Coronary artery (tissue), 2 donors: ENCODE results near the gene ZNF358.

ENCODE experiments used
- DNase-seq: peaks from one replicate; pipeline ENCODE4 v3.0.0-alpha.2; 2017; ENCODE audit warnings: low spot score
- H3K27ac ChIP-seq, 2 donors: fragments of 200-600 bp; sonication (generic); one replicate each; pipeline ENCODE4 v1.5.1; 2016 to 2019
- H3K4me3 ChIP-seq: fragments of 200-600 bp; sonication (generic); 2 replicates; pipeline ENCODE4 v1.5.1; 2016; ENCODE audit warnings: mild to moderate bottlenecking, moderate library complexity
- CTCF ChIP-seq: fragments of 200-600 bp; sonication (generic); IDR thresholded peaks from one replicate; pipeline ENCODE4 v1.5.1; 2019; ENCODE audit warnings: antibody characterized with exemption

ZNF358 gene

GRCh38 chr19:7475665-7476064 lies 40.2 kb upstream of the ZNF358 start:
- no peak for TF ChIP-seq CTCF
- DNase-seq, result no peak
- H3K27ac ChIP-seq, result no peak overlapping the region
- no peak overlapping the region for H3K4me3 ChIP-seq

GRCh38 chr19:7476241-7476640 lies 39.7 kb upstream of the ZNF358 start:
- no peak overlapping the region for H3K27ac ChIP-seq
- no peak for DNase-seq
- no peak overlapping the region for H3K4me3 ChIP-seq

GRCh38 chr19:7476777-7477494 lies 39.0 kb upstream of the ZNF358 start:
- no peak overlapping the region for H3K4me3 ChIP-seq
- no peak overlapping the region for H3K27ac ChIP-seq
- DNase-seq, result no peak
- TF ChIP-seq CTCF, result no peak

More at GRCh38 chr19:7476241-7476640, 39.7 kb upstream of the ZNF358 start:
- TF ChIP-seq CTCF, result no peak

DNA sequence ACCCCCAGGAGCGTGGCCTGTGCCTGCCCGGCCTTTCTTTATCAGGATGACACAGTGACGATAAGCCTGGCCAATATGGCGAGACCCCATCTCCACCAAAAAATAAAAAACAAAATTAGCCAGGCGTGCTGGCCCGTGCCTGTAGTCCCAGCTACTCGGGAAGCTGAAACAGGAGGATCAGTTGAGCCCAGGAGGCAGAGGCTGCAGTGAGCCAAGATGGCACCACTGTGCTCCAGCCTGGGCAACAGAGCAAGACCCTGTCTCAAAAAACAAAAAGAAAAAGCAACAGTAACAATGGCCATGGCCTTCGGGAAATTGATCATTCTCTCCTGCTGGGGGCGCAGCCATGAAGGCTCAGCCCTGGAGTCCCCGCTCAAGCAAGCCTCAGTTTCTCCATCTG lies 38.1 kb upstream of the ZNF358 start:
- Histone ChIP-seq H3K4me3 (no peak overlapping the region), H3K27ac (no peak overlapping the region)
- TF ChIP-seq CTCF, result no peak
- no peak for DNase-seq

DNA sequence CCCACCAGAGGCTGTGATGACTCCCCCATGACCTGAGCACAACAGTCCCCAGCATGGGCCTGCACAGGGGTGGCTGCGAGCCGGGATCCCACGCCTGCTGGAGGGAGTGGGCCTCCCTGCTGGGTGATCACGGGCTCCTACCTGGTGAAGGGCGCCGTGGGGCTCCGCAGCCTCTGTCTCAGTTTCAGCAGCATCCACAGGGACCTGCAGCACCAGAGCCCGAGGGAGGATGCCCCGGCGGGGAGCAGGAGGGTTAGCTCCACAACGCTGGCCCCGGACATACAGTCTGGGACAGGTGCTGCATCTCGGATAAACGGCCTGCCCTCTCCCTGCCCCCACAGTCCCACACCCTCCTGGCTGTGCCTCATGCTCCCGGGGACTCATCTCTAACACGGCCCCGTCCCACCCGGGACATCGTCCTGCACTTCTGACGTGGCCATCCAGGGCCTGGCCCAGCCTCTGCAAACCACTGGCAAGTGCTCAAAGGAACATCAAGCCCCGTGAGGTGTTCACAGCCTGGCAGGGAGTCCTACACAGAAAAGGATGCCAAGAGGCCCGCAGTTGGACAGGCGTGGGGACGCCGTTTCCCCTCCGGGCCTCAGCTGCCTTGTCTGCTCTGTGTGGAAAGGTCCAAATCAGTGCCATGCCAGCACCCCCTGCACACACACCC lies 37.6 kb upstream of the ZNF358 start:
- H3K4me3 ChIP-seq, result no peak overlapping the region
- TF ChIP-seq CTCF, result no peak
- no peak overlapping the region for H3K27ac ChIP-seq
- no peak for DNase-seq

- Histone ChIP-seq H3K27ac (no peak overlapping the region), H3K4me3 (no peak overlapping the region)
- TF ChIP-seq CTCF, result no peak
Observed at GRCh38 chr19:7478843-7479227, 37.1 kb upstream of the ZNF358 start.

More at GRCh38 chr19:7478843-7479227, 37.1 kb upstream of the ZNF358 start:
- DNase-seq, result no peak
